AG10803 (cell line): ENCODE data around the gene NAA11.

Experiments
- DNase-seq: peaks from one replicate; pipeline ENCODE4 v3.0.0; 2010; ENCODE audit warnings: low read depth
- H3K4me3 ChIP-seq: 2 replicates; pipeline ENCODE4 v1.5.1; 2011; ENCODE audit warnings: mild to moderate bottlenecking, low read length, control low read depth
- CTCF ChIP-seq: conservative IDR thresholded peaks from 2 replicates; pipeline ENCODE4 v1.5.1; 2011; ENCODE audit warnings: mild to moderate bottlenecking, low read length, control low read depth, inconsistent platforms

Gene NAA11

GRCh38 chr4:79358438-79358837 is 32.6 kb upstream of the NAA11 start:
- H3K4me3 ChIP-seq = no peak overlapping the region
- TF ChIP-seq CTCF = no peak
- no peak for DNase-seq

- DNase-seq = no peak
- H3K4me3 ChIP-seq = no peak overlapping the region
- no peak for TF ChIP-seq CTCF
Observed at GRCh38 chr4:79357365-79357764, 31.5 kb upstream of the NAA11 start.

GRCh38 chr4:79353075-79353474 is 27.2 kb upstream of the NAA11 start:
- H3K4me3 ChIP-seq = no peak overlapping the region
- TF ChIP-seq CTCF = no peak
- DNase-seq = no peak

GRCh38 chr4:79348405-79348804 is 22.5 kb upstream of the NAA11 start:
- DNase-seq = no peak
- no peak for TF ChIP-seq CTCF
- no peak overlapping the region for H3K4me3 ChIP-seq

GRCh38 chr4:79341893-79342653 is 16.2 kb upstream of the NAA11 start:
- TF ChIP-seq CTCF = no peak
- no peak overlapping the region for H3K4me3 ChIP-seq
- DNase-seq = no peak

GRCh38 chr4:79340568-79340967 is 14.7 kb upstream of the NAA11 start:
- no peak overlapping the region for H3K4me3 ChIP-seq
- no peak for TF ChIP-seq CTCF
- DNase-seq = no peak

- no peak for TF ChIP-seq CTCF
- no peak overlapping the region for H3K4me3 ChIP-seq
- DNase-seq = no peak
Observed at GRCh38 chr4:79338148-79338547, 12.3 kb upstream of the NAA11 start.
